ENCODE data around the gene GNG7. TPM values are rescaled to one million over a fixed set of nuclear protein-coding genes. Genes with fewer than 3 reads are reported as not detected.
A peak's percentile ranks its signal among the peaks of the same experiment; 100 is the strongest.

Gene GNG7
- total and polyA plus RNA-seq, 12 donors, result 0.83 to 16.5 (median 7.8) TPM

- H3K4me1 ChIP-seq (replicated peaks in 1 of 2), result peaks cover 6 to 15% of the 10 kb centered on the region in 2 donors
- no peaks in the 10 kb centered on the region for H3K36me3 ChIP-seq (replicated peaks in 1 of 2)
- intact Hi-C loops (cut with DNase I), result loop anchor here in 1 of 2 donors (10.0 kb wide), 1 partner anchor 144 kb away; the partner anchor contains the start of gene GADD45B
- peak in 4 of 7 donors; percentile 67 to 81 (median 72) for DNase-seq
- H3K27ac ChIP-seq, result peak overlapping the region in 2 of 5 donors; percentile 32 to 77
- no peaks in the 10 kb centered on the region for H3K27me3 ChIP-seq
- TF ChIP-seq, protein P1, sequence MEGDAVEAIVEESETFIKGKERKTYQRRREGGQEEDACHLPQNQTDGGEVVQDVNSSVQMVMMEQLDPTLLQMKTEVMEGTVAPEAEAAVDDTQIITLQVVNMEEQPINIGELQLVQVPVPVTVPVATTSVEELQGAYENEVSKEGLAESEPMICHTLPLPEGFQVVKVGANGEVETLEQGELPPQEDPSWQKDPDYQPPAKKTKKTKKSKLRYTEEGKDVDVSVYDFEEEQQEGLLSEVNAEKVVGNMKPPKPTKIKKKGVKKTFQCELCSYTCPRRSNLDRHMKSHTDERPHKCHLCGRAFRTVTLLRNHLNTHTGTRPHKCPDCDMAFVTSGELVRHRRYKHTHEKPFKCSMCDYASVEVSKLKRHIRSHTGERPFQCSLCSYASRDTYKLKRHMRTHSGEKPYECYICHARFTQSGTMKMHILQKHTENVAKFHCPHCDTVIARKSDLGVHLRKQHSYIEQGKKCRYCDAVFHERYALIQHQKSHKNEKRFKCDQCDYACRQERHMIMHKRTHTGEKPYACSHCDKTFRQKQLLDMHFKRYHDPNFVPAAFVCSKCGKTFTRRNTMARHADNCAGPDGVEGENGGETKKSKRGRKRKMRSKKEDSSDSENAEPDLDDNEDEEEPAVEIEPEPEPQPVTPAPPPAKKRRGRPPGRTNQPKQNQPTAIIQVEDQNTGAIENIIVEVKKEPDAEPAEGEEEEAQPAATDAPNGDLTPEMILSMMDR (IDR thresholded peaks at IDR 0.05), result no peak
- TF ChIP-seq POLR2A (IDR thresholded peaks at IDR 0.05), result no peak
- no peaks in the 10 kb centered on the region for H3K9me3 ChIP-seq (replicated peaks in 1 of 3)
- H3K4me3 ChIP-seq, result no peak overlapping the region
- 70 to 82% (median 77%) methylated on average over 10 of the region's 10 CpGs for WGBS, 4 donors
Measured at GRCh38 chr19:2618611-2619010, 83.9 kb downstream of the GNG7 start.

GRCh38 chr19:2617393-2618165, 84.9 kb downstream of the GNG7 start:
- intact Hi-C loops (cut with DNase I), result loop anchor here in 1 of 2 donors (10.0 kb wide), 1 partner anchor 143 kb away; the partner anchor contains the start of gene GADD45B
- DNase-seq, result no peak
- H3K36me3 ChIP-seq (replicated peaks in 1 of 2), result no peaks in the 10 kb centered on the region
- H3K9me3 ChIP-seq (replicated peaks in 1 of 3), result no peaks in the 10 kb centered on the region
- TF ChIP-seq, protein P1 (IDR thresholded peaks at IDR 0.05), result no peak
- no peak for TF ChIP-seq POLR2A (IDR thresholded peaks at IDR 0.05)
- WGBS, 4 donors, result 81 to 87% (median 84%) methylated on average over 10 to 11 of the region's 11 CpGs
- H3K27ac ChIP-seq, result peak overlapping the region in 2 of 5 donors; percentile 62 to 67
- H3K4me1 ChIP-seq (replicated peaks in 1 of 2), result peaks cover 6 to 15% of the 10 kb centered on the region in 2 donors
- no peak overlapping the region for H3K4me3 ChIP-seq
- no peaks in the 10 kb centered on the region for H3K27me3 ChIP-seq

- Histone ChIP-seq H3K9me3 (replicated peaks in 1 of 3) (no peaks in the 10 kb centered on the region), H3K4me3 (no peak overlapping the region), H3K4me1 (replicated peaks in 1 of 2) (peaks cover 6 to 15% of the 10 kb centered on the region in 2 donors), H3K27me3 (no peaks in the 10 kb centered on the region), H3K27ac (peak overlapping the region in 2 of 5 donors; percentile 62 to 67), H3K36me3 (replicated peaks in 1 of 2) (no peaks in the 10 kb centered on the region)
- WGBS, 4 donors, result 61 to 66% (median 64%) methylated on average over 6 to 13 of the region's 13 CpGs
- DNase-seq, result peak in 3 of 7 donors; percentile 56 to 65 (median 64)
- TF ChIP-seq POLR2A (IDR thresholded peaks at IDR 0.05), result no peak
- TF ChIP-seq, protein P1 (IDR thresholded peaks at IDR 0.05), result no peak
- intact Hi-C loops (cut with DNase I), result loop anchor here in 1 of 2 donors (10.0 kb wide), 1 partner anchor 142 kb away; the partner anchor contains the start of gene GADD45B
Measured at GRCh38 chr19:2616741-2617392, 85.6 kb downstream of the GNG7 start.

DNA sequence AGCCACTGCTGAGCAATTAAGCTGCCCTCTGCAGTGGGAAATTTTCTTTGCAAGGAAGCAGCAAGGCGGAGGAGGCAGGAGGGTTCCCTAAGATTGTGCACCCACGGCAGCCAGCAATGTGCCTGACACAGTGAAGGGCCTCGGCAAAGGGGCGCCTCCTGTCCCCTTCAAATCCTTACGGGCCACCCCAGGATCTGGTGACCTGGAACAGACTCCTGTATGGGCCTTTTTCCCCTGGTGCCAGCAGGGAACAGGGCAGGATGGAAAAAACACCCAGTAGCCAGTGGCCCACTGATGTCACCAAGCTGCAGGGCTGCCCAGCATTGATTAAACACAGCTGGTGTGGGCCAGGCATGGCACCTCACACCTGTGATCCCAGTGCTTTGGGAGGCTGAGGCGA, 86.7 kb downstream of the GNG7 start:
- DNase-seq, result peak in 1 of 7 donors; percentile 20
- intact Hi-C loops (cut with DNase I), result loop anchor here in 1 of 2 donors (10.0 kb wide), 1 partner anchor 141 kb away; the partner anchor contains the start of gene GADD45B
- Histone ChIP-seq H3K9me3 (replicated peaks in 1 of 3) (no peaks in the 10 kb centered on the region), H3K36me3 (replicated peaks in 1 of 2) (no peaks in the 10 kb centered on the region), H3K27ac (peak overlapping the region in 1 of 5 donors; percentile 67), H3K4me3 (no peak overlapping the region), H3K27me3 (no peaks in the 10 kb centered on the region), H3K4me1 (replicated peaks in 1 of 2) (peaks cover 6 to 13% of the 10 kb centered on the region in 2 donors)
- TF ChIP-seq, protein P1 (IDR thresholded peaks at IDR 0.05), result no peak
- no peak for TF ChIP-seq POLR2A (IDR thresholded peaks at IDR 0.05)
- 87 to 95% (median 94%) methylated on average over 3 to 6 of the region's 6 CpGs for WGBS, 4 donors

Data from adrenal gland (tissue), 12 donors.